Skeletal muscle satellite cell (primary cell): ENCODE data around the gene LHX3.

ENCODE experiments used
- H3K27me3 ChIP-seq: 2 replicates; pipeline ENCODE4 v1.7.0; 2013; ENCODE audit warnings: low read length; ENCODE audit not compliant: control insufficient read depth, insufficient read depth
- H3K36me3 ChIP-seq: 2 replicates; pipeline ENCODE4 v1.7.0; 2013; ENCODE audit warnings: mild to moderate bottlenecking, control low read depth, low read length; ENCODE audit not compliant: insufficient read depth
- H3K4me1 ChIP-seq: 2 replicates; pipeline ENCODE4 v1.7.0; 2013; ENCODE audit warnings: low read length; ENCODE audit not compliant: control insufficient read depth, insufficient read depth
- H3K4me2 ChIP-seq: 2 replicates; pipeline ENCODE4 v1.7.0; 2013; ENCODE audit warnings: mild to moderate bottlenecking, low read length
- H3K4me3 ChIP-seq: 2 replicates; pipeline ENCODE4 v1.7.0; 2013; ENCODE audit warnings: low read length
- H3K9ac ChIP-seq: 2 replicates; pipeline ENCODE4 v1.7.0; 2013; ENCODE audit warnings: mild to moderate bottlenecking, low read depth, low read length, moderate library complexity
- H3K9me3 ChIP-seq: replicated peaks from 2 replicates; pipeline ENCODE4 v1.7.0; 2013; ENCODE audit warnings: mild to moderate bottlenecking, control low read depth, low read length

The LHX3 gene

DNA sequence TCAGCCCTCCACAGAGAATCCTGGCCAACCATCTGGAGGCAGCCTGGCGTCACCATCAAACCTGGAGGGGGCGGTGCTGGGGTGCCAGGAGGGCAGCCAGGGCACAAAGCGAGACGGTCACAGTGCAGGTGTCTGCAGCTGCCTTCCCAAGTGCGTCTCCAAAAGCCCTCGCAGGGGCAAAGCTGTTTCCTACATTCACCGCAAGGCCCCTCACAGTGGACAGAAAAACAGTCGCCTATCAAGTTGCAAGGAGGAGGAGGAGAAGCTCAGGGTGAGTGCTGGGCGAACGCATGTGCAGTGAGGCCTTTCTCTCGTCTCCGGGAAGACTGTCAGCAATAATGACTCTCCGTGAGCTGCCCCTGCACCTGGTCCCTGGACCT is 18.0 kb upstream of the LHX3 start:
- H3K27me3 ChIP-seq, result no peaks in the 10 kb centered on the region
- no peak overlapping the region for H3K4me2 ChIP-seq
- no peak overlapping the region for H3K4me3 ChIP-seq
- no peak overlapping the region for H3K9ac ChIP-seq
- H3K36me3 ChIP-seq, result peaks cover 9% of the 10 kb centered on the region
- no peaks in the 10 kb centered on the region for H3K9me3 ChIP-seq
- H3K4me1 ChIP-seq, result peaks cover 10% of the 10 kb centered on the region

DNA sequence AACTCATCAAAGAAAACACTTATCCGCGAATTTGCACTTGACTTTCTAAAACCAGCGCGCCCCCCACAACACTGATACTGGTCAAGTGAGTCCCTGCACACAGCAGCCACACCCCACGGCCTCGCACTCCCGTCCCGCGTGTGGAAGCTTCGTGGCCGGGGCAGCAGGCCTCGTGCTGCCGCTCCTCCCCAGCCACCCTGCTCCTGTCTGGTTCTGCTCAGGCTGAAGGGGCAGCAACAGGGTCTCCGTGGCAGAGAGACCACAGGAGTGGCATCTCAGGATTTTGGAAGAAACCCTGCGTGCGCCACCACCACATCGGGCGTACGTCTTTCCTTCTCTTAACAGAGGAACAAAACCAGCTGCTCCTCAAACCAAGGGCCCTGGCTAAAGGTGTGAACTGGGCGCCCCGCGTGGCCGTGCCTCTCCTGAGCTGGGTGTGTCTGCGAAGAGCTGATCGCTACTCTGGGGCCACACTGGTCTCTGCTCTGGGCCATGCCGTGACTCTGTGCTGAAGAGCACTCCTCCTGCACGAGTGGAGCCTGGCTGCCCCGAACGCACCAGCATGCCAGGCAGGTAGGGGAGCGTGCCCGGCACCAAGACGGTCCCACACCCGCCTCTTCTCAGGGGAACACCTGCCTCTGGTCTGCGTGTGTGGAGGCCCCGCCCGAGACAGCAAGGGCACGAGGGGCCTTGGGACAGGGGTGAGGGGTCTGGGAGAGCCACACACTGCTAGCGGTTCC is 17.4 kb upstream of the LHX3 start:
- no peak overlapping the region for H3K4me2 ChIP-seq
- H3K9ac ChIP-seq, result no peak overlapping the region
- H3K27me3 ChIP-seq, result no peaks in the 10 kb centered on the region
- H3K4me3 ChIP-seq, result no peak overlapping the region
- H3K4me1 ChIP-seq, result peaks cover 7% of the 10 kb centered on the region
- no peaks in the 10 kb centered on the region for H3K9me3 ChIP-seq
- peaks cover 9% of the 10 kb centered on the region for H3K36me3 ChIP-seq

DNA sequence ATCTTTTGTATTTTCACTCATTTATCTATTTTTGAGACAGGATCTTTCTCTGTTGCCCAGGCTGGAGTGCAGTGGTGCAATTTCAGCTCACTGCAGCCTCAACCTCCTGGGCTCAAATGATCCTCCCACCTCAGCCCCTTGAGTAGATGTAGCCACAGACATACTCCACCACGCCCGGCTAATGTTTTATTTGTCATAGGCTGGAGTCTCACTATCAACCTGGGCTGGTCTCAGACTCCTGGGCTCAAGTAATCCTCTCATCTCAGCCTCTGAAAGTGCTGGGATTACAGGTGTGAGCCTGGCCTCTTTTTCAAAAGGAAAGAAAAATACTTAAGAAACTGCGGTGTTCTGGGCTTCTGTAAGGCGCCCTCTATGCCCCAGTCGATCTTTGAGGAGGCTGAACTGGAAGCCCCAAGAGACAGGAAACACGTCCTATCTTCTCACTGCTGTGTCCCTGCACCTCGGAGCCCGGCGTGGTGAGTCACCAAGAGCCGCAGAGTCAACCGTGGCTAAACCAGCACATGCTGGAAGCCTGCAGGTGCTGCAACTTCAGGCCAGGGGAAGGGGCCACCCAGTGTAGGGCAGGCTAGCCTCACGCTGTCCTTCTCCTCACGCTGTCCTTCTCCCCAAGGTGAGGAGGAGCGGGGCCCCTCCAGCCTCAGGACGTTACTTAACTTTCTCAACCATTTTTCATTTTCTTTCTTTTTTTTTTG is 15.2 kb upstream of the LHX3 start:
- Histone ChIP-seq H3K4me2 (no peak overlapping the region), H3K4me1 (peaks cover 7% of the 10 kb centered on the region), H3K36me3 (peaks cover 13% of the 10 kb centered on the region), H3K9ac (no peak overlapping the region), H3K9me3 (no peaks in the 10 kb centered on the region), H3K4me3 (no peak overlapping the region), H3K27me3 (no peaks in the 10 kb centered on the region)

DNA sequence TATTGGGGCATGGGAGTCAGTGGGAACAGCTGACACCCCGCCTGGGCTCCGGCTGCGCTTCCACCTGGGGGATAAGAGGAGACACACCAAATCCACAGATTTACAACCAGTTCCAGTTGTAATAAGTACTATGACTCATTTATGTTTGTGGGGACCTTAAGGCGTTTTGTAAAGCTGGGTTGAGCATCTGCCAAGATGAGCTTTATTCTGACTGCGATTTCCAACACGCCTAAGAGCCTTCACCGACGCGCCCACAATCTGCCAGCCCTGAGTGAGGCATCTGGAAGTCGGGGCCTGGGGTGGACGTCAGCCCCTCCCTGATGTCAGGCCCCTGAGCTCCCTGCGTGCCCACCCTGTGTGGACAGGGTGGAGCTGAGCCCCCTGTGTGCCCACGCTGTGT is 14.3 kb upstream of the LHX3 start:
- peaks cover 21% of the 10 kb centered on the region for H3K36me3 ChIP-seq

DNA sequence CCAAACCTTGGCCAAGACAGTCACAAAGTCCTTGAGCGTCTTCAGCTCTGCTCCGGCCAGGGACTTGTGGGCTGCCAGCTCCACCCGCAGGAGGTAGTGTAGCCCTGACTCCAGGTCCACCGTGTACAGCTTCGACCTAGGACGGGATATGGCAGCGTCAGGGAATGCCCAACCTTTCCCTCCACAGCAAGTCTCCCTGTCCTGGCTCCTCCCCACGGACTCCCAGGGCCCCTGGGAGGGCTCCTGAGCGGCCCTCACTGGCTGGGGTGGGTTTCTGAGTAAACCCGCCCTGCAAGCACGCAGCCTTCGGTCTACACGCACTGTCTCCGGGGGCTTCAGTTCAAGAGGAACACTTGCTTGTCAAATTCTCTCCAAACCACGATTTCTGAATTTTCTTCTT is 13.7 kb upstream of the LHX3 start:
- Histone ChIP-seq H3K9me3 (no peaks in the 10 kb centered on the region), H3K36me3 (peaks cover 23% of the 10 kb centered on the region), H3K9ac (no peak overlapping the region), H3K4me1 (peaks cover 7% of the 10 kb centered on the region), H3K4me3 (no peak overlapping the region), H3K4me2 (no peak overlapping the region), H3K27me3 (no peaks in the 10 kb centered on the region)

More for the DNA sequence above, 14.3 kb upstream of the LHX3 start:
- Histone ChIP-seq H3K9ac (no peak overlapping the region), H3K4me1 (peaks cover 7% of the 10 kb centered on the region), H3K4me2 (no peak overlapping the region), H3K27me3 (no peaks in the 10 kb centered on the region), H3K9me3 (no peaks in the 10 kb centered on the region), H3K4me3 (no peak overlapping the region)

DNA sequence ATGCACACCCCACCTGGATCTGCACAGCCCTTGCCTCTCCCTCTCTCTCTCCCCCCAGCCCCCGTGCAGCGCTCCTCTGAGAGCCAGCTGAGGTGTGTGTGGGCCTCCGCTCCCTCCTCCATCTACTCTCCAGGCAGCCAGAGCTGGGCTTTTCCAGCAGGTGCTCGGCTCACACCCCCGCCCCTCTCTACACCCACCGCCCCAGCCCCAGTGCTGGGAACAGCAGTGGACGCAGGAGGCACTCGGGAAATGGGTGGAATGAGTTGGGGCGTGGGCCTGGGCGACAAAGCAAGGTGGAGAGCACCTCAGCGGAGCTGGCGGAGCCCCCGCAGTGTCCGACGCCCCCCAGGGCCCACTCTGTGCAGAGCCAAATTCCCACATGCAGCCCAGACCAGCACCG is 13.3 kb upstream of the LHX3 start:
- no peaks in the 10 kb centered on the region for H3K27me3 ChIP-seq
- H3K36me3 ChIP-seq, result peaks cover 21% of the 10 kb centered on the region
- no peak overlapping the region for H3K4me3 ChIP-seq
- H3K4me1 ChIP-seq, result peaks cover 7% of the 10 kb centered on the region
- no peaks in the 10 kb centered on the region for H3K9me3 ChIP-seq
- no peak overlapping the region for H3K9ac ChIP-seq
- no peak overlapping the region for H3K4me2 ChIP-seq

DNA sequence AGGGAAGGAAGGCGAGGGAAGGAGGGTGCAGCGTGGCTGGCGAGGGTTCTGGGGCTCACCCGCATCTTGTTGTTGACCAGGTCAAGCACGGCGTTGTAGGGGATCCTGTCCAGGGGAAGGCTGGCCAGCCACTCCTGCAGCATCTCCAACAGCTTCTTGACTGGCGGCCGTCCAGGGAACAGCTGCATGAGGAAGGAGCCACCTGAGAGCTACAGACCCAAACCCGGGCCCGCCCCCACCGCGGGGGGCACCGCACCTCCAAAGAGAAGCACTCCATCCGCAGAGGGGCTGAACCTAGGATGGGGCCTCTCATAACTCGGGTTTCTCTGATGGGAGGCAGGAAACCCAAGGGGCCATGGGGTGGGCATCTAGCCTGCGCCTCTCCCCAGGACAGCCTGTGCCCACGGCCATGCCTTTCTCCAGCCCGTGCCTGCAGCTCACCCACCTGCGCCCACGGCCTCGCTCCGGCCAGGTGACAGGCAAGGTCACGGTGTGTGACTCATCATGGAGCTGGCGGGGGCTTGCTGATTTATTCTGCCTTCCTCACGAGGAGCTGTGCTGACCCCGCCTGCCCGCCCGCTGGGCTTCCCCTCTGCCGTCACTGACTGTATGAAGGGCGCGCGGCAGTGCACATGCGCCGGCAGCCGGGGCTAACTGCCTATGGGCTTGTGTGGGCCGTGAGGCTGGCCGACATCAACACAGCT is 11.8 kb upstream of the LHX3 start:
- Histone ChIP-seq H3K9me3 (no peaks in the 10 kb centered on the region), H3K4me2 (no peak overlapping the region), H3K36me3 (peaks cover 21% of the 10 kb centered on the region), H3K4me3 (no peak overlapping the region), H3K27me3 (no peaks in the 10 kb centered on the region), H3K9ac (no peak overlapping the region), H3K4me1 (peaks cover 7% of the 10 kb centered on the region)

DNA sequence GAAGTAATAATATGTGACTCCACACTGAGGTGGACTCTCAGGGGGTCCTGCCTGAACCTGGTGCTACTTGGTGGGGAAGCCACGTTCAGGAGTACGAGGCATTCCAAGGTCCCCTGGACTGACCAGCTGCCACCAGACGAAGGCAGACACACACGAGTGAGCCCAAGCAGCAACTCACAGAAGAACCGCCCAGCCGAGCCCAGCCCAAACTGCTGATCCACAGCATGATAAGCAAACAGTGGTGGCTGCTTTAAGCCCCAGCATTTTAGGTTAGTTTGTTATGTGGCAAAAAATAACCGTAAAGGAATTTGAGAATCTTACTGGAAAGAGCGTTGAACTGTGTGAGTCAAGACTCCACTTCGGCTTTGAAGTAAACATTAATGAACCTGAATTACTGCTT is 8.8 kb upstream of the LHX3 start:
- H3K9ac ChIP-seq, result no peak overlapping the region
- no peak overlapping the region for H3K4me2 ChIP-seq
- H3K9me3 ChIP-seq, result no peaks in the 10 kb centered on the region
- peaks cover 24% of the 10 kb centered on the region for H3K36me3 ChIP-seq
- no peaks in the 10 kb centered on the region for H3K27me3 ChIP-seq
- no peak overlapping the region for H3K4me3 ChIP-seq
- no peaks in the 10 kb centered on the region for H3K4me1 ChIP-seq

DNA sequence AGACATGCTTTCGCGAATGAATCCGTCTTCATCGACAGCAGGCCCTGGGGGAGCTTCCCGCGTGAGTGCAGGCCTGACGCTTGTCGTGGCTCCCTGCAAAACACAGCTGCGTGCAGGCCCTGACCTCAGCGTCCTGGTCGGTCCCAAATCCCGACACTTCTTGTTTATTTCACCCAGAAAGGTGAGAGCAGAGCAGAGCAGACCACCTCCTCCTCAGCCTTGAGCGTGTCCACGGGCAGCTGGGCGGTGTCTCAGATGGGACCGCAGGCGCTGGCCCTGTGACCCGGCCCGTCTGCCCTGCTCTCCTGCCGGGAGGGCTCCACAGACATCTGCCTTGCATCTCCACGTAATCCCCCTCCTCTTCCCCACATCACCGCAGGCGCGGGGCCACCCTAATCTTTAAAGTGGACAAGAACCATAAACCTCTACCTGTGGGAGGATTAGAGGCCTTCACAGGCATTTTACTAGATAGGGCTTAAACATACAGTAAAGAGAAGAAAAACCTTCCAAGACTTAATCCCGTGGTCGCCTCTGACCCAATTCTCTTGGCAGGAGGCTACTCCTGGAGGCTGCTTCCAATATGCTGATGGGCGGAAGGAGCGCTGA is 7.5 kb upstream of the LHX3 start:
- no peak overlapping the region for H3K4me3 ChIP-seq
- no peaks in the 10 kb centered on the region for H3K4me1 ChIP-seq
- H3K27me3 ChIP-seq, result no peaks in the 10 kb centered on the region
- no peak overlapping the region for H3K9ac ChIP-seq
- H3K9me3 ChIP-seq, result no peaks in the 10 kb centered on the region
- H3K4me2 ChIP-seq, result no peak overlapping the region
- peaks cover 25% of the 10 kb centered on the region for H3K36me3 ChIP-seq

DNA sequence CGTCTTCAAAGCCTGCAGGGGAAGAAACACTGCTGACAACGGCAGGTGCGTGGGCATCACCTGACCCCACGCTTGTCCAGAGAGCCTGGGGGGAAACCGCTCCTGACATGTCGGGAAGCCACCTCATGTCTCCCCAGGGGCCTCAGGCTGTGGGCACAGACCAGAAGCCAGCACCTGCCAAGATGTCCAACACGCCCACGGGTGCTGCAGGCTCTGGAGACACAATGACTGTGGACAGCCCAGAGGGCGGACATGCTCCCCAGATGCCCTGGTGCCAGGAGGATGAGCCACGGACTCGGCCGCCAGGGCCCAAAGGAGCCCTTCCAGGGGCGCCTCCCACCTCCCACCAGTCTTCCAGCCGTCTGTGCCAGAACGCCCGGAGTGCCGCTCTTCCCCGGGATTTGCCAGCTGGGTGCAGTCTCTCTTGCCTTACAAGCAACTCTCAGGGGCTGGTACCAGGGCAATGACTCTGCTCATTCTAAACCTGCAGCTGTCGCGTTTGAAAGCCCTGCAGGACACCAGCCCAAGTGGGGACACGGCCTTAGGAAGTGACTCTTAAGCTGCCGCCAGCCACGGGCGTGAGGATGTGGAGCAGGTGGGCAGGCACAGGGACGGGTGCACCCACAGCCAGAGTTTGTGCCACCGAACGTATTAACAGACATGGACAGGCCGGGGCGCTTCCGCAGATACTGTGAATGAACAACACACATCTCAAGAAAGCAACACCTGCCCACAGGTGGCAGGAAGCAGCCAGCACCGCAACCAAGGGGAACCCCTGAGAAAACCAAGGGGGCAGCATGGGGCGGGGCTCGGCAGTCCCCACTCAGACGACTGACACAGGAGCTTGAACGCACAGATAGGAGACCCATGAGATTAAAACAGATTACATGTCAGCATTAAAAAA is 6.8 kb upstream of the LHX3 start:
- no peaks in the 10 kb centered on the region for H3K27me3 ChIP-seq
- H3K4me3 ChIP-seq, result no peak overlapping the region
- no peaks in the 10 kb centered on the region for H3K9me3 ChIP-seq
- H3K4me1 ChIP-seq, result no peaks in the 10 kb centered on the region
- H3K9ac ChIP-seq, result no peak overlapping the region
- peaks cover 25% of the 10 kb centered on the region for H3K36me3 ChIP-seq
- H3K4me2 ChIP-seq, result no peak overlapping the region

DNA sequence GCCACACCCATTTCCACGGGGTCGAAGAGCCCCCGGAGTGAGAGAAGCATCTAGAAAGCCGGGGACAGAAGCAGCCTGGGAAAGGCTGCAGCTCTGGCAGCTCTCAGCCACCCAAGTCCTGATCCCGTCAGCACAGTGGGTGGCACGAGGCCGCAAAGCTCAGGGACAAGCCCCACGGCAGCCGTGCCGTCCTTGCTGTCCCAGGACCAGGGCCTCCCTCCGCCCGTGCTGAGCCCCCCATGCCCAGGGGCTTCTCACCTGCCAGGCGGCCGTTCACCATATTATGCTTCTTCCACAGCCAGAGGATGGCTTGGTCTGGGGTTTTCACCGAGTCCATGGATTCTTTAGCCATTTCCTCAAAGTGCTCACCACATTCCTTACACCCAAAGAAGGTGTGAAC is 6.1 kb upstream of the LHX3 start:
- H3K4me2 ChIP-seq, result no peak overlapping the region
- H3K36me3 ChIP-seq, result peaks cover 25% of the 10 kb centered on the region
- H3K27me3 ChIP-seq, result no peaks in the 10 kb centered on the region
- H3K4me3 ChIP-seq, result no peak overlapping the region
- H3K9ac ChIP-seq, result no peak overlapping the region
- no peaks in the 10 kb centered on the region for H3K4me1 ChIP-seq
- H3K9me3 ChIP-seq, result no peaks in the 10 kb centered on the region
